Lower lobe of right lung (tissue), 2 donors: ENCODE measurements around the gene BRIP1. TPM values are rescaled to one million over a fixed set of nuclear protein-coding genes. Genes with fewer than 3 reads are reported as not detected.

Experiments used
- ATAC-seq, 2 donors: fragments of 200-7000 bp; cut with Tn5 transposase; one replicate each; pipeline ENCODE4 v1.9.1; 2020 to 2022; ENCODE audit warnings: mild to moderate bottlenecking in 2 of 2, moderate library complexity in 2 of 2
- DNase-seq: peaks from one replicate; pipeline ENCODE4 v3.0.0-alpha.2; 2020
- H3K27ac ChIP-seq: fragments of 200-600 bp; one replicate; pipeline ENCODE4 v1.8.0; 2022
- H3K27me3 ChIP-seq: fragments of 200-600 bp; one replicate; pipeline ENCODE4 v1.8.0; 2022; ENCODE audit warnings: low read depth
- H3K36me3 ChIP-seq: fragments of 200-600 bp; one replicate; pipeline ENCODE4 v1.8.0; 2022; ENCODE audit warnings: mild to moderate bottlenecking
- H3K4me1 ChIP-seq: fragments of 200-600 bp; one replicate; pipeline ENCODE4 v1.8.0; 2022
- H3K4me3 ChIP-seq: fragments of 200-600 bp; one replicate; pipeline ENCODE4 v1.8.0; 2022; ENCODE audit warnings: mild to moderate bottlenecking
- H3K9me3 ChIP-seq: fragments of 200-600 bp; one replicate; pipeline ENCODE4 v1.8.0; 2022
- CTCF ChIP-seq: fragments of 200-600 bp; IDR thresholded peaks from one replicate; pipeline ENCODE4 v1.8.0; 2022; ENCODE audit warnings: antibody characterized with exemption, mild to moderate bottlenecking
- intact Hi-C: fragments of 100-400 bp; cut with DNase I; formaldehyde crosslinking; loops from one replicate; pipeline ENCODE4 v1.11.0; 2022
- total RNA-seq: library from RNA; stranded (reverse); fragmentation: NEBNext Ultra II Directional; extraction: Animal tissue kit (Norgen Biotek cat#: 25700); gene quantifications from one replicate; pipeline ENCODE4 v1.2.1, GENCODE V29; 2021
- donor health status: DM: no; HTN: yes; CAD: no; lungs with severe emphysema.

The BRIP1 gene
- total RNA-seq, 1 donor from 2014 or later, result 0.83 TPM

DNA sequence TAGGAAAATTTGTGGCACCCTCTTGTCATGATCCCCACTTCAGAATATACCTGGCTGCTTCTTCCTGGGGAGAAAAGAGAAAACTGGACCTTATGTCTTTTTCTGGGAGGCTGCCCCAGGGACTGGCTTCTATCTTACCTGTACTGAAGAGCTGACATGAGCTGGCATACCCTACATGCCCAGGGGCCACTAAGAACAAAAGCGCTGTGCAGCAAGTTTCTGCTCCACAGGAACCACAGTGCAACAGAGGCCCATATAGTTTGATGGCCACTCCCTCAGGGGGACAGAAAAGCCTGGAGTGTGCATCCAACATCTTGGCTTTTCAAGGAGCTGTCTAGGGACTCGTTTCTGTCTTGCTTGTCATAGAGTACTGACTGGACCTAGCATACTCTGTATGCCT is 175.6 kb downstream of the BRIP1 start:
- no peak for TF ChIP-seq CTCF
- Histone ChIP-seq H3K9me3 (no peaks in the 10 kb centered on the region), H3K4me1 (no peaks in the 10 kb centered on the region), H3K27me3 (no peaks in the 10 kb centered on the region), H3K4me3 (no peak overlapping the region), H3K36me3 (no peaks in the 10 kb centered on the region), H3K27ac (no peak overlapping the region)
- DNase-seq (no peak), ATAC-seq (no peak)
- intact Hi-C loops, result no loop called here

DNA sequence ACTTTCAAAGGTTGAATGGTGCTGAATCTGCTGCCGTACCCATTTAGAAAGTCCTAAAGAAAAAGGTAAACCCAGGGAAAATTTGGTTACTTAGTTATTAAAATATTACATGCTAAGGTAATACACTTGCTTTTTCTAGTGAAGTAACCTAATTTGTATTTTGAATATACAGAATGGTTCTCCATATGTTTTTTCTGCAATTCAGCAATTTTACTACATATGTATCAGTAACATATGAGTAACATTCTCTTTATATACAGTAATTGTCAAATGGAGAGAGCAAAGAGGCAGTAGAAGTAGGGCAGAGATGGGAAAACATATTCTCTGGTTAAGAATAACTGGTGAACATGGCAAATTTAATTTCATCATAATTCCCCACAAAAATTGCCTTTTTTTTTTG is 177.2 kb downstream of the BRIP1 start:
- no peaks in the 10 kb centered on the region for H3K36me3 ChIP-seq
- H3K27ac ChIP-seq, result no peak overlapping the region
- H3K4me3 ChIP-seq, result no peak overlapping the region
- TF ChIP-seq CTCF, result no peak
- intact Hi-C loops, result no loop called here
- no peak for ATAC-seq
- no peak for DNase-seq
- no peaks in the 10 kb centered on the region for H3K27me3 ChIP-seq
- no peaks in the 10 kb centered on the region for H3K4me1 ChIP-seq
- no peaks in the 10 kb centered on the region for H3K9me3 ChIP-seq

- no peak for TF ChIP-seq CTCF
- no peak for ATAC-seq
- intact Hi-C loops, result no loop called here
Observed at GRCh38 chr17:61684818-61685217, 178.5 kb downstream of the BRIP1 start.

DNA sequence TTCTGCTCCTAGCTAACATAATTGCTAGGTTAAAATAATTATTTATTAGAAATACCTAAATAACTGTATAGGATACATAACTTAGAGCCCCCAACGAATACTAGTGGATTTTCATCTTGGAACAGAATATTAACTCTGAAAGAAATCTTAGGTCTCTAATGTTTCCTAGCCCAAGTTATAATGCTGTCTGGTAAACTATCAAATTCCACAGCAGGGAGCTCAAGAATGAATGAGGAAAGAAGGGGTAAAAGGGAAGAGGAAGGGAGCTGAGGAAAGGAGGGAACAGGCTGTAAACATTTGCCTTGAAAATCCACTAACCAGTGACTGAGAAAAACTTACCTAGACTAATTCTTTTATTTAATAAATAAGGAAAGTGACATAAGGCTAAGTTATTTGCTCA is 179.2 kb downstream of the BRIP1 start:
- no peak for TF ChIP-seq CTCF
- Histone ChIP-seq H3K36me3 (no peaks in the 10 kb centered on the region), H3K4me3 (no peak overlapping the region), H3K9me3 (no peaks in the 10 kb centered on the region), H3K27me3 (no peaks in the 10 kb centered on the region), H3K4me1 (no peaks in the 10 kb centered on the region), H3K27ac (no peak overlapping the region)
- DNase-seq (no peak), ATAC-seq (no peak)
- intact Hi-C loops, result no loop called here

More at GRCh38 chr17:61684818-61685217, 178.5 kb downstream of the BRIP1 start:
- Histone ChIP-seq H3K27ac (no peak overlapping the region), H3K27me3 (no peaks in the 10 kb centered on the region), H3K9me3 (no peaks in the 10 kb centered on the region), H3K4me3 (no peak overlapping the region), H3K36me3 (no peaks in the 10 kb centered on the region), H3K4me1 (no peaks in the 10 kb centered on the region)
- no peak for DNase-seq

GRCh38 chr17:61683466-61683865 is 179.9 kb downstream of the BRIP1 start:
- Histone ChIP-seq H3K27ac (no peak overlapping the region), H3K36me3 (no peaks in the 10 kb centered on the region), H3K4me1 (no peaks in the 10 kb centered on the region), H3K4me3 (no peak overlapping the region), H3K9me3 (no peaks in the 10 kb centered on the region), H3K27me3 (no peaks in the 10 kb centered on the region)
- DNase-seq, result no peak
- TF ChIP-seq CTCF, result no peak
- no peak for ATAC-seq
- intact Hi-C loops, result no loop called here

DNA sequence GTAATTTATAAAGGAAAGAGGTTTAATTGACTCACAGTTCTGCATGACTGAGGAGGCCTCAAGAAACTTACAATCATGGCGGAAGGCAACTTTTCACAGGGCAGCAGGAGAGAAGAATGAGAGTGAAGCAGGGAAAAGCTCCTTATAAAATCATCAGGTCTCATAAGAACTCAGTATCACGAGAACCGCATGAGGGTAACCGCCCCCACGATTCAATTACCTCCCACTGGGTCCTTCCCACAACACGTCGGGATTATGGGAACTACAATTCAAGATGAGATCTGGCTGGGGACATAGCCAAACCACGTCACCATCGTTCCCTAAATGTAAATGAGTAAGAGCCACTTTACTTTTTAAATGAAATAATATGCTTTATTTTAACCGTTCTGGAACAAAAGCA is 182.4 kb downstream of the BRIP1 start:
- DNase-seq, result no peak
- no peak overlapping the region for H3K4me3 ChIP-seq
- no peak overlapping the region for H3K27ac ChIP-seq
- no peaks in the 10 kb centered on the region for H3K36me3 ChIP-seq
- no peak for ATAC-seq
- TF ChIP-seq CTCF, result no peak
- intact Hi-C loops, result no loop called here
- no peaks in the 10 kb centered on the region for H3K9me3 ChIP-seq
- no peaks in the 10 kb centered on the region for H3K4me1 ChIP-seq
- no peaks in the 10 kb centered on the region for H3K27me3 ChIP-seq
